ENCODE data around the gene USP6. TPM values are rescaled to one million over a fixed set of nuclear protein-coding genes. Genes with fewer than 3 reads are reported as not detected.
"Not testable (repeated sequence)": the region's sequence is repeated elsewhere in the genome, so short reads cannot be mapped to it uniquely, and the experiment has no call there.

Gene USP6
- total and polyA plus RNA-seq, 9 donors, result 5.0 to 26.5 (median 11.3) TPM

- DNase-seq, result no peak
- Histone ChIP-seq H3K9me3 (replicated peaks; ENCODE audit: control insufficient read depth, low read depth, low read length) (peaks cover 46% of the 10 kb centered on the region), H3K27me3 (ENCODE audit: control insufficient read depth, insufficient read depth, low read length) (no peaks in the 10 kb centered on the region), H3K4me1 (ENCODE audit: control insufficient read depth, insufficient read depth, low read length) (peaks cover 5% of the 10 kb centered on the region), H3K36me3 (ENCODE audit: control insufficient read depth, insufficient read depth, low read length) (peaks cover 17% of the 10 kb centered on the region), H3K27ac (ENCODE audit: low read length) (peak overlapping the region; percentile 17), H3K4me3 (ENCODE audit: low read length) (peak overlapping the region; percentile 81)
- WGBS (ENCODE audit: insufficient coverage), result 15% methylated on average over 4 of the region's 7 CpGs
Measured at GRCh38 chr17:5096731-5097100, 19.1 kb upstream of the USP6 start.

- Histone ChIP-seq H3K27me3 (ENCODE audit: control insufficient read depth, insufficient read depth, low read length) (no peaks in the 10 kb centered on the region), H3K27ac (ENCODE audit: low read length) (peak overlapping the region; percentile 88), H3K4me1 (ENCODE audit: control insufficient read depth, insufficient read depth, low read length) (peaks cover 5% of the 10 kb centered on the region), H3K36me3 (ENCODE audit: control insufficient read depth, insufficient read depth, low read length) (peaks cover 12% of the 10 kb centered on the region), H3K9me3 (replicated peaks; ENCODE audit: control insufficient read depth, low read depth, low read length) (peaks cover 40% of the 10 kb centered on the region), H3K4me3 (ENCODE audit: low read length) (peak overlapping the region; percentile 81)
- DNase-seq, result peak; percentile 90
- under 1% methylated on average over 61 of the region's 63 CpGs for WGBS (ENCODE audit: insufficient coverage)
Measured at GRCh38 chr17:5097101-5097834, 18.6 kb upstream of the USP6 start.

- H3K4me1 ChIP-seq (ENCODE audit: control insufficient read depth, insufficient read depth, low read length), result peaks cover 5% of the 10 kb centered on the region
- H3K27ac ChIP-seq (ENCODE audit: low read length), result no peak overlapping the region
- DNase-seq, result no peak
- H3K4me3 ChIP-seq (ENCODE audit: low read length), result no peak overlapping the region
- no peaks in the 10 kb centered on the region for H3K36me3 ChIP-seq (ENCODE audit: control insufficient read depth, insufficient read depth, low read length)
- no peaks in the 10 kb centered on the region for H3K27me3 ChIP-seq (ENCODE audit: control insufficient read depth, insufficient read depth, low read length)
- WGBS (ENCODE audit: insufficient coverage), result 87% methylated on average over 3 of the region's 5 CpGs
- peaks cover 20% of the 10 kb centered on the region for H3K9me3 ChIP-seq (replicated peaks; ENCODE audit: control insufficient read depth, low read depth, low read length)
Measured at GRCh38 chr17:5099271-5099670, 16.6 kb upstream of the USP6 start.

- H3K4me3 ChIP-seq (ENCODE audit: low read length), result no peak overlapping the region
- DNase-seq, result no peak
- H3K36me3 ChIP-seq (ENCODE audit: control insufficient read depth, insufficient read depth, low read length), result peaks cover 1% of the 10 kb centered on the region
- peaks cover 5% of the 10 kb centered on the region for H3K4me1 ChIP-seq (ENCODE audit: control insufficient read depth, insufficient read depth, low read length)
- H3K9me3 ChIP-seq (replicated peaks; ENCODE audit: control insufficient read depth, low read depth, low read length), result peaks cover 7% of the 10 kb centered on the region
- H3K27me3 ChIP-seq (ENCODE audit: control insufficient read depth, insufficient read depth, low read length), result no peaks in the 10 kb centered on the region
- WGBS (ENCODE audit: insufficient coverage), result 70% methylated on average over 6 of the region's 6 CpGs
- no peak overlapping the region for H3K27ac ChIP-seq (ENCODE audit: low read length)
Measured at GRCh38 chr17:5100832-5101231, 15.0 kb upstream of the USP6 start.

- no peak overlapping the region for H3K27ac ChIP-seq (ENCODE audit: low read length)
- H3K4me3 ChIP-seq (ENCODE audit: low read length), result peak overlapping the region; percentile 99
- H3K4me1 ChIP-seq (ENCODE audit: control insufficient read depth, insufficient read depth, low read length), result peaks cover 14% of the 10 kb centered on the region
- WGBS (ENCODE audit: insufficient coverage), result 70% methylated on average over 2 of the region's 8 CpGs
- H3K27me3 ChIP-seq (ENCODE audit: control insufficient read depth, insufficient read depth, low read length), result peaks cover 16% of the 10 kb centered on the region
- H3K9me3 ChIP-seq (replicated peaks; ENCODE audit: control insufficient read depth, low read depth, low read length), result no peaks in the 10 kb centered on the region
- peaks cover 23% of the 10 kb centered on the region for H3K36me3 ChIP-seq (ENCODE audit: control insufficient read depth, insufficient read depth, low read length)
- peak; percentile 22 for DNase-seq
Measured at GRCh38 chr17:5110816-5111215, 5.0 kb upstream of the USP6 start.

- Histone ChIP-seq H3K36me3 (ENCODE audit: control insufficient read depth, insufficient read depth, low read length) (peaks cover 18% of the 10 kb centered on the region), H3K27ac (ENCODE audit: low read length) (peak within 1 kb of the TSS; percentile 84), H3K27me3 (ENCODE audit: control insufficient read depth, insufficient read depth, low read length) (peaks cover 24% of the 10 kb centered on the region), H3K9me3 (replicated peaks; ENCODE audit: control insufficient read depth, low read depth, low read length) (no peaks in the 10 kb centered on the region), H3K4me3 (ENCODE audit: low read length) (peak within 1 kb of the TSS; percentile 99), H3K4me1 (ENCODE audit: control insufficient read depth, insufficient read depth, low read length) (peaks cover 21% of the 10 kb centered on the region)
- WGBS (ENCODE audit: insufficient coverage), result under 1% methylated on average over 46 of the region's 69 CpGs
- peak; percentile 97 for DNase-seq
Measured at GRCh38 chr17:5111402-5112204, 4.2 kb upstream of the USP6 start, which contains the start of gene ZNF232. TSS of gene ZNF232 (minus strand) at chr17:5111878. CDS start at chr17:5111822, 56 bp downstream.

GRCh38 chr17:5118219-5118618 is 2.4 kb downstream of the USP6 start:
- DNase-seq, result no peak
- Histone ChIP-seq H3K4me3 (ENCODE audit: low read length) (no peak overlapping the region), H3K9me3 (replicated peaks; ENCODE audit: control insufficient read depth, low read depth, low read length) (no peaks in the 10 kb centered on the region), H3K36me3 (ENCODE audit: control insufficient read depth, insufficient read depth, low read length) (no peaks in the 10 kb centered on the region), H3K4me1 (ENCODE audit: control insufficient read depth, insufficient read depth, low read length) (peaks cover 30% of the 10 kb centered on the region), H3K27me3 (ENCODE audit: control insufficient read depth, insufficient read depth, low read length) (peaks cover 46% of the 10 kb centered on the region), H3K27ac (ENCODE audit: low read length) (no peak overlapping the region)
- 80% methylated on average over 6 of the region's 6 CpGs for WGBS (ENCODE audit: insufficient coverage)

- DNase-seq, result no peak
- Histone ChIP-seq H3K4me3 (ENCODE audit: low read length) (no peak overlapping the region), H3K27ac (ENCODE audit: low read length) (peak overlapping the region; percentile 62), H3K36me3 (ENCODE audit: control insufficient read depth, insufficient read depth, low read length) (no peaks in the 10 kb centered on the region), H3K4me1 (ENCODE audit: control insufficient read depth, insufficient read depth, low read length) (peaks cover 44% of the 10 kb centered on the region), H3K9me3 (replicated peaks; ENCODE audit: control insufficient read depth, low read depth, low read length) (no peaks in the 10 kb centered on the region), H3K27me3 (ENCODE audit: control insufficient read depth, insufficient read depth, low read length) (peaks cover 37% of the 10 kb centered on the region)
- 65% methylated on average over 5 of the region's 7 CpGs for WGBS (ENCODE audit: insufficient coverage)
Measured at GRCh38 chr17:5120036-5120435, 4.2 kb downstream of the USP6 start.

GRCh38 chr17:5120436-5121185 is 4.8 kb downstream of the USP6 start:
- H3K4me1 ChIP-seq (ENCODE audit: control insufficient read depth, insufficient read depth, low read length), result peaks cover 42% of the 10 kb centered on the region
- H3K27me3 ChIP-seq (ENCODE audit: control insufficient read depth, insufficient read depth, low read length), result peaks cover 32% of the 10 kb centered on the region
- not testable (repeated sequence) for H3K36me3 ChIP-seq (ENCODE audit: control insufficient read depth, insufficient read depth, low read length); H3K4me3 ChIP-seq (ENCODE audit: low read length); H3K9me3 ChIP-seq (replicated peaks; ENCODE audit: control insufficient read depth, low read depth, low read length)
- peak; percentile 76 for DNase-seq
- H3K27ac ChIP-seq (ENCODE audit: low read length), result peak overlapping the region; percentile 85
- 78% methylated on average over 5 of the region's 6 CpGs for WGBS (ENCODE audit: insufficient coverage)
